K562 (cell line): ENCODE data around the gene SMIM36.

Experiments used
- CTCF ChIP-seq, 3 experiments: IDR thresholded peaks in 2 of 3; conservative IDR thresholded peaks in 1 of 3; 2 replicates each; pipeline ENCODE4 v1.5.1; 2011 to 2012; ENCODE audit warnings: low read length in 3 of 3, mild to moderate bottlenecking in 3 of 3, control low read depth in 2 of 3, improper control_type of control experiment in 1 of 3, inconsistent platforms in 1 of 3, low read depth in 1 of 3, mixed read lengths in 1 of 3, moderate library complexity in 1 of 3; ENCODE audit not compliant: insufficient read depth in 2 of 3
- KDM5B ChIP-seq: fragments of 200-600 bp; sonication (generic); IDR thresholded peaks from 2 replicates; pipeline ENCODE4 v1.6.1; 2012; ENCODE audit warnings: low read depth, mild to moderate bottlenecking, moderate library complexity, low read length, control low read depth, inconsistent platforms; ENCODE audit not compliant: insufficient replicate concordance
- NFYB ChIP-seq: IDR thresholded peaks from 2 replicates; pipeline ENCODE4 v1.6.1; 2011; ENCODE audit warnings: mild to moderate bottlenecking, moderate library complexity; ENCODE audit not compliant: insufficient read length; ENCODE audit errors: extremely low read depth
- NR3C1 ChIP-seq: sonication (generic); formaldehyde crosslinking; IDR thresholded peaks from 2 replicates; pipeline ENCODE4 v1.8.1; 2022; ENCODE audit warnings: missing genetic modification reagents
- POLR2AphosphoS5 ChIP-seq: IDR thresholded peaks from 2 replicates; pipeline ENCODE4 v1.6.1; 2011; ENCODE audit warnings: mild to moderate bottlenecking, low read depth, low read length, moderate library complexity; ENCODE audit not compliant: control insufficient read depth, insufficient read depth
- TCF7L2 ChIP-seq: fragments of 150-350 bp; IDR thresholded peaks from 2 replicates; pipeline ENCODE4 v1.6.1; 2016; ENCODE audit warnings: low read depth, mild to moderate bottlenecking, low read length, moderate library complexity
- ZBTB1 ChIP-seq: sonication (generic); formaldehyde crosslinking; IDR thresholded peaks from 2 replicates; pipeline ENCODE4 v1.8.1; 2023; ENCODE audit warnings: missing genetic modification reagents, low read depth, mild to moderate bottlenecking, borderline replicate concordance
- ZBTB33 ChIP-seq: sonication (generic); formaldehyde crosslinking; IDR thresholded peaks from 2 replicates; pipeline ENCODE4 v1.8.1; 2023; ENCODE audit warnings: mild to moderate bottlenecking, missing genetic modification reagents
- ZBTB5 ChIP-seq: fragments of 450-650 bp; IDR thresholded peaks from 2 replicates; pipeline ENCODE4 v1.6.1; 2017; ENCODE audit warnings: antibody characterized with exemption
- ZNF212 ChIP-seq: fragments of 450-650 bp; formaldehyde crosslinking; IDR thresholded peaks from 2 replicates; pipeline ENCODE4 v1.4.0; 2020; ENCODE audit warnings: mild to moderate bottlenecking
- ZNF277 ChIP-seq: fragments of 250-450 bp; sonication (Bioruptor Pico); IDR thresholded peaks from 2 replicates; pipeline ENCODE4 v1.8.0; 2022; ENCODE audit warnings: inconsistent platforms, mild to moderate bottlenecking, moderate library complexity, borderline replicate concordance
- ZNF280B ChIP-seq: fragments of 250-450 bp; sonication (Bioruptor Pico); IDR thresholded peaks from 2 replicates; pipeline ENCODE4 v1.5.1; 2021; ENCODE audit warnings: mild to moderate bottlenecking
- ZNF696 ChIP-seq: fragments of 250-450 bp; sonication (Bioruptor Pico); conservative IDR thresholded peaks from 2 replicates; pipeline ENCODE4 v1.4.0; 2020; ENCODE audit warnings: mild to moderate bottlenecking, moderate library complexity

- no peak for TF ChIP-seq ZNF280B (CRISPR knock-in tag)
- no peak for TF ChIP-seq NR3C1 (CRISPR knock-in tag)
- TF ChIP-seq NFYB = no peak
- no peak for TF ChIP-seq CTCF (IDR thresholded peaks at IDR 0.05 in 2 of 3, conservative IDR thresholded peaks at IDR 0.05 in 1 of 3; ENCODE audit: insufficient read depth in 2 of 3, low read depth in 1 of 3, low read length in 3 of 3)
- TF ChIP-seq ZBTB33 (CRISPR knock-in tag) = no peak
- no peak for TF ChIP-seq TCF7L2
- TF ChIP-seq ZNF277 (CRISPR knock-in tag) = no peak
- no peak for TF ChIP-seq POLR2AphosphoS5
- no peak for TF ChIP-seq ZNF212
- no peak for TF ChIP-seq ZNF696 (CRISPR knock-in tag)
- no peak for TF ChIP-seq ZBTB5
- TF ChIP-seq KDM5B = no peak
- TF ChIP-seq ZBTB1 (CRISPR knock-in tag) = no peak
Observed at GRCh38 chr17:55453839-55454557, 57.3 kb downstream of the SMIM36 start.
